HG03571 (cell line): ENCODE measurements around the gene TOR3A.
A peak's percentile ranks its signal among the peaks of the same experiment; 100 is the strongest.
"Not testable (repeated sequence)": the region's sequence is repeated elsewhere in the genome, so short reads cannot be mapped to it uniquely, and the experiment has no call there.

Experiments used
- ATAC-seq: cut with Tn5 transposase; IDR thresholded peaks from one replicate; pipeline ENCODE4 v1.9.1; 2021; ENCODE audit not compliant: unreplicated experiment

TOR3A gene

GRCh38 chr1:179081687-179082332, at the start of gene TOR3A:
Gene TOR3A, plus strand, starts transcription at chr1:179082070. Its CDS starts 59 bp downstream, at chr1:179082129.
- ATAC-seq = peak; percentile 87

- peak; percentile 87 for ATAC-seq
Observed at GRCh38 chr1:179034720-179035119, 47.1 kb upstream of the TOR3A start.

GRCh38 chr1:179036844-179037465, 44.9 kb upstream of the TOR3A start:
- peak; percentile 43 for ATAC-seq

- no peak for ATAC-seq
Observed at GRCh38 chr1:179038528-179039281, 43.2 kb upstream of the TOR3A start.

GRCh38 chr1:179039502-179040174, 42.2 kb upstream of the TOR3A start:
- ATAC-seq = not testable (repeated sequence)

- not testable (repeated sequence) for ATAC-seq
Observed at GRCh38 chr1:179040175-179040551, 41.7 kb upstream of the TOR3A start.

- ATAC-seq = no peak
Observed at GRCh38 chr1:179042087-179042486, 39.8 kb upstream of the TOR3A start.

GRCh38 chr1:179042700-179043099, 39.2 kb upstream of the TOR3A start:
- no peak for ATAC-seq

GRCh38 chr1:179043266-179043665, 38.6 kb upstream of the TOR3A start:
- ATAC-seq = no peak

- ATAC-seq = no peak
Observed at GRCh38 chr1:179043907-179044306, 38.0 kb upstream of the TOR3A start.

GRCh38 chr1:179046808-179047635, 34.8 kb upstream of the TOR3A start:
- ATAC-seq = no peak

- no peak for ATAC-seq
Observed at GRCh38 chr1:179047636-179047997, 34.3 kb upstream of the TOR3A start.

- no peak for ATAC-seq
Observed at GRCh38 chr1:179048339-179049124, 33.3 kb upstream of the TOR3A start.

- ATAC-seq = no peak
Observed at GRCh38 chr1:179052776-179053175, 29.1 kb upstream of the TOR3A start.

- ATAC-seq = no peak
Observed at GRCh38 chr1:179053486-179053885, 28.4 kb upstream of the TOR3A start.

GRCh38 chr1:179055937-179056336, 25.9 kb upstream of the TOR3A start:
- no peak for ATAC-seq

- no peak for ATAC-seq
Observed at GRCh38 chr1:179058487-179059483, 23.1 kb upstream of the TOR3A start.

GRCh38 chr1:179061360-179062282, 20.2 kb upstream of the TOR3A start:
- ATAC-seq = no peak
